HG02973 (cell line): ENCODE measurements around the gene APOBEC4.

Source experiments
- ATAC-seq: cut with Tn5 transposase; IDR thresholded peaks from one replicate; pipeline ENCODE4 v1.9.1; 2021; ENCODE audit warnings: moderate library complexity; ENCODE audit not compliant: unreplicated experiment

Gene APOBEC4

GRCh38 chr1:183675381-183675780, 22.3 kb upstream of the APOBEC4 start:
- no peak for ATAC-seq

GRCh38 chr1:183674886-183675285, 21.8 kb upstream of the APOBEC4 start:
- ATAC-seq, result no peak

GRCh38 chr1:183674339-183674738, 21.2 kb upstream of the APOBEC4 start:
- no peak for ATAC-seq

GRCh38 chr1:183673605-183674323, 20.6 kb upstream of the APOBEC4 start:
- ATAC-seq, result no peak

GRCh38 chr1:183670169-183670568, 17.1 kb upstream of the APOBEC4 start:
- no peak for ATAC-seq

GRCh38 chr1:183656355-183656754, 3.2 kb upstream of the APOBEC4 start:
- no peak for ATAC-seq

GRCh38 chr1:183655562-183656075, 2.5 kb upstream of the APOBEC4 start:
- no peak for ATAC-seq

GRCh38 chr1:183654706-183655105, 1.6 kb upstream of the APOBEC4 start:
- ATAC-seq, result no peak

- no peak for ATAC-seq
These were observed 848 bp upstream of the APOBEC4 start for GRCh38 chr1:183653876-183654451.

GRCh38 chr1:183653462-183653794, 312 bp upstream of the APOBEC4 start:
- ATAC-seq, result no peak

GRCh38 chr1:183652107-183652506, 1.0 kb downstream of the APOBEC4 start:
- ATAC-seq, result no peak

GRCh38 chr1:183651612-183652011, 1.5 kb downstream of the APOBEC4 start:
- ATAC-seq, result no peak

GRCh38 chr1:183648042-183648441, 5.1 kb downstream of the APOBEC4 start:
- ATAC-seq, result no peak

- no peak for ATAC-seq
These were observed 6.3 kb downstream of the APOBEC4 start for GRCh38 chr1:183646776-183647175.

GRCh38 chr1:183645531-183645930, 7.6 kb downstream of the APOBEC4 start:
- ATAC-seq, result no peak

GRCh38 chr1:183642166-183642565, 10.9 kb downstream of the APOBEC4 start:
- ATAC-seq, result no peak

- ATAC-seq, result no peak
These were observed 12.9 kb downstream of the APOBEC4 start for GRCh38 chr1:183640193-183640592.

- ATAC-seq, result no peak
These were observed 14.3 kb downstream of the APOBEC4 start for GRCh38 chr1:183638649-183639387.

GRCh38 chr1:183636783-183637182, 16.3 kb downstream of the APOBEC4 start:
- no peak for ATAC-seq

GRCh38 chr1:183636334-183636682, 16.8 kb downstream of the APOBEC4 start:
- no peak for ATAC-seq

- ATAC-seq, result peak; percentile 78
These were observed 17.3 kb downstream of the APOBEC4 start, which contains the start of gene ARPC5 for GRCh38 chr1:183635606-183636333. Gene ARPC5, minus strand, starts transcription at chr1:183635783. Its CDS starts 124 bp downstream, at chr1:183635659.
